HepG2 (cell line): ENCODE data around the gene ARHGAP33. TPM values are rescaled to one million over a fixed set of nuclear protein-coding genes. Genes with fewer than 3 reads are reported as not detected.
A peak's percentile ranks its signal among the peaks of the same experiment; 100 is the strongest.

ENCODE experiments used
- EP300 ChIP-seq, 3 experiments: sonication (generic) in 1 of 3; formaldehyde crosslinking in 1 of 3; IDR thresholded peaks; 2 replicates each; pipeline versions ENCODE4 v1.5.1 to v1.6.1; 2011 to 2020; ENCODE audit warnings: low read depth in 2 of 3, low read length in 2 of 3, borderline replicate concordance in 1 of 3, improper control_type of control experiment in 1 of 3, mild to moderate bottlenecking in 1 of 3, missing genetic modification reagents in 1 of 3, moderate library complexity in 1 of 3
- FOXM1 ChIP-seq: sonication (generic); formaldehyde crosslinking; IDR thresholded peaks from 2 replicates; pipeline ENCODE4 v1.5.0; 2020; ENCODE audit warnings: missing genetic modification reagents
- HDAC2 ChIP-seq: sonication (generic); formaldehyde crosslinking; IDR thresholded peaks from 2 replicates; pipeline ENCODE4 v1.4.0; 2020; ENCODE audit warnings: missing genetic modification reagents
- HES4 ChIP-seq: sonication (generic); formaldehyde crosslinking; IDR thresholded peaks from 2 replicates; pipeline ENCODE4 v1.9.0; 2021; ENCODE audit warnings: mild to moderate bottlenecking, missing genetic modification reagents, borderline replicate concordance
- ISX ChIP-seq: sonication (generic); formaldehyde crosslinking; conservative IDR thresholded peaks from 2 replicates; pipeline ENCODE4 v1.5.0; 2020; ENCODE audit warnings: missing genetic modification reagents
- MAF1 ChIP-seq: sonication (generic); formaldehyde crosslinking; IDR thresholded peaks from 2 replicates; pipeline ENCODE4 v1.5.0; 2020; ENCODE audit warnings: missing genetic modification reagents, borderline replicate concordance
- MEIS2 ChIP-seq: sonication (generic); formaldehyde crosslinking; IDR thresholded peaks from 2 replicates; pipeline ENCODE4 v1.9.0; 2021; ENCODE audit warnings: mild to moderate bottlenecking, missing genetic modification reagents
- TBP ChIP-seq: sonication (generic); formaldehyde crosslinking; IDR thresholded peaks from 2 replicates; pipeline ENCODE4 v1.5.0; 2020; ENCODE audit warnings: missing genetic modification reagents
- ZNF136 ChIP-seq: sonication (generic); formaldehyde crosslinking; IDR thresholded peaks from 2 replicates; pipeline ENCODE4 v1.8.1; 2022; ENCODE audit warnings: low read depth, mild to moderate bottlenecking, moderate library complexity, missing genetic modification reagents
- ZNF143 ChIP-seq: sonication (generic); formaldehyde crosslinking; IDR thresholded peaks from 2 replicates; pipeline ENCODE4 v1.4.0; 2020; ENCODE audit warnings: missing genetic modification reagents
- ZNF224 ChIP-seq: sonication (generic); formaldehyde crosslinking; IDR thresholded peaks from 2 replicates; pipeline ENCODE4 v1.5.0; 2020; ENCODE audit warnings: mild to moderate bottlenecking, missing genetic modification reagents
- ZNF446 ChIP-seq: sonication (generic); formaldehyde crosslinking; IDR thresholded peaks from 2 replicates; pipeline ENCODE4 v1.5.0; 2020; ENCODE audit warnings: mild to moderate bottlenecking, missing genetic modification reagents
- ZNF501 ChIP-seq: sonication (generic); formaldehyde crosslinking; IDR thresholded peaks from 2 replicates; pipeline ENCODE4 v1.5.1; 2020; ENCODE audit warnings: mild to moderate bottlenecking, moderate library complexity, missing genetic modification reagents
- ZNF605 ChIP-seq: sonication (generic); formaldehyde crosslinking; IDR thresholded peaks from 2 replicates; pipeline ENCODE4 v1.8.0; 2022; ENCODE audit warnings: mild to moderate bottlenecking, missing genetic modification reagents
- ZSCAN21 ChIP-seq: sonication (generic); formaldehyde crosslinking; IDR thresholded peaks from 2 replicates; pipeline ENCODE4 v1.8.0; 2022; ENCODE audit warnings: mild to moderate bottlenecking, missing genetic modification reagents, moderate library complexity, borderline replicate concordance
- polyA plus RNA-seq, 8 experiments: library from polyadenylated mRNA; depleted of rRNA in 3 of 8; stranded (reverse) in 7 of 8; unstranded in 1 of 8; fragments of >200 nt; fragmentation: Illumina TruSeq in 4 of 8; extraction: Trizol in 4 of 8; gene quantifications; 2 replicates each; pipeline versions ENCODE4 v1.2.1 to v1.2.3, GENCODE V29; 2011 to 2016; ENCODE audit warnings: low read depth in 4 of 8, missing spikeins in 1 of 8, mixed read lengths in 1 of 8; ENCODE audit not compliant: insufficient read depth in 1 of 8
- total RNA-seq, 5 experiments: library from RNA; depleted of rRNA; stranded (reverse); fragments of >200 nt; fragmentation: Illumina TruSeq; extraction: Trizol; gene quantifications; 2 replicates each; pipeline ENCODE4 v1.2.3, GENCODE V29; 2016; ENCODE audit warnings: low read depth in 1 of 5
- TF ChIP-seq, protein P1 (sequence below): IDR thresholded peaks from 2 replicates; pipeline ENCODE4 v1.6.1; 2012; ENCODE audit warnings: low read length, improper control_type of control experiment
- TF ChIP-seq, protein P2 (sequence below): fragments of 450-650 bp; IDR thresholded peaks from 2 replicates; pipeline ENCODE4 v1.6.1; 2017; ENCODE audit warnings: mild to moderate bottlenecking
- TF ChIP-seq, protein P3 (sequence below): sonication (generic); formaldehyde crosslinking; IDR thresholded peaks from 2 replicates; pipeline ENCODE4 v1.4.0; 2020; ENCODE audit warnings: missing genetic modification reagents, borderline replicate concordance

The ARHGAP33 gene
- total and polyA plus RNA-seq, 2 of the 13 experiments (the other 11 are each of a cell fraction or from before 2014, with no cell fraction given): 1.3 to 2.7 TPM

DNA sequence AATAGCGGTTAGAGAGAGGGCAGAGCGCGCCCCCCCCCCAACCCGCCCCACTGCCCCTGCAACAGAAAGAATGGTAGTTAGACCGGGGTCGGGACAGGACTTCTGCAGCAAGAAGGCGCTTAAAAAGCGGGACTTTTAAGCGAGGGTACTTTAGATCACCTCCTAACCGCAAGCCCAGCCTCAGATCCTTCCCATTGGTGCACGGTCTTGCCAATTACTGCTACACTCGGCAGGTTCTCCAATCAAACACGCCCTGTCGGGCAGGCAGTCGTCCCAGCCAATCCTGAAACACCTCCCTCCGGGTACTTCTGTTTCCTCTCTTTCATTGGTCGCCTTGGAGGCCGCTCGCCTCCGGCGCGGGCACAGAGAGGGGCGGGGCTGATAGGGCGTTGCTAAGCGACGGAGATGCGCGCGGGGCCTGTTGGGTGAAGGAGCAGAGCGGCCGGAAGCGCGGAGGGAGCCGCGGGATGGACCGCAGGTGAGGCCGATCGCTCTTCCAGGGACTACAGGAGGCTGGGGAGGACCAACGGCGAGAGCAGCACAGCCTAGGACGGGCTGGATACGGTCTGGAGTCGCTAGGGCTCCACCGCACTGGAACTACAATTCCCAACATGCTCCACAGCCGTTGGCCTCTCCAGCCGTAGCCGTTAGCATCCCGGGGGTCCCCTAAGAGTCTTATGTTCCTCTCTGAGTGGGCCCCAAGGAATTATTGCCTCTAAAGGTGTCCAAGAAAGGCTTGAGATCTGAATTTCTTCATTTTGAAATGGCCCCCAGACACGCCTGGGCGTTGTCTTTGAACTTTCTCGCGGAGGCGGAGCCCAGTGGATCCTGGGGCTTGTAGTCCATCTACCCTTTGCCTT, 17.4 kb upstream of the ARHGAP33 start, which contains the start of gene PROSER3 (continued):
- TF ChIP-seq ZSCAN21 (peak; percentile 32; the same call in 1 of the 2 replicates), MAF1 (CRISPR knock-in tag) (0 out of 2 replicates have a peak, but pooled peaks have one; percentile 56), ZNF143 (CRISPR knock-in tag) (peak; percentile 91), ZNF501 (CRISPR knock-in tag) (peak; percentile 42; the same call in 1 of the 2 replicates), MEIS2 (CRISPR knock-in tag) (0 out of 2 replicates have a peak, but pooled peaks have one; percentile 69), ZNF224 (CRISPR knock-in tag) (no peak), ZNF605 (CRISPR knock-in tag) (peak; percentile 55), EP300 (IDR thresholded peaks at IDR 0.05; ENCODE audit: low read depth in 2 of 2, low read length in 2 of 2) (no peak), EP300 (CRISPR knock-in tag; IDR thresholded peaks at IDR 0.05; ENCODE audit: borderline replicate concordance) (no peak), HDAC2 (CRISPR knock-in tag) (peak; percentile 36), FOXM1 (CRISPR knock-in tag) (no peak), TBP (0 out of 2 replicates have a peak, but pooled peaks have one; percentile 59), ISX (CRISPR knock-in tag) (peak; percentile 90), ZNF136 (CRISPR knock-in tag) (no peak), ZNF446 (CRISPR knock-in tag) (no peak), HES4 (no peak; the same call in 1 of the 2 replicates)
- TF ChIP-seq, protein P1, sequence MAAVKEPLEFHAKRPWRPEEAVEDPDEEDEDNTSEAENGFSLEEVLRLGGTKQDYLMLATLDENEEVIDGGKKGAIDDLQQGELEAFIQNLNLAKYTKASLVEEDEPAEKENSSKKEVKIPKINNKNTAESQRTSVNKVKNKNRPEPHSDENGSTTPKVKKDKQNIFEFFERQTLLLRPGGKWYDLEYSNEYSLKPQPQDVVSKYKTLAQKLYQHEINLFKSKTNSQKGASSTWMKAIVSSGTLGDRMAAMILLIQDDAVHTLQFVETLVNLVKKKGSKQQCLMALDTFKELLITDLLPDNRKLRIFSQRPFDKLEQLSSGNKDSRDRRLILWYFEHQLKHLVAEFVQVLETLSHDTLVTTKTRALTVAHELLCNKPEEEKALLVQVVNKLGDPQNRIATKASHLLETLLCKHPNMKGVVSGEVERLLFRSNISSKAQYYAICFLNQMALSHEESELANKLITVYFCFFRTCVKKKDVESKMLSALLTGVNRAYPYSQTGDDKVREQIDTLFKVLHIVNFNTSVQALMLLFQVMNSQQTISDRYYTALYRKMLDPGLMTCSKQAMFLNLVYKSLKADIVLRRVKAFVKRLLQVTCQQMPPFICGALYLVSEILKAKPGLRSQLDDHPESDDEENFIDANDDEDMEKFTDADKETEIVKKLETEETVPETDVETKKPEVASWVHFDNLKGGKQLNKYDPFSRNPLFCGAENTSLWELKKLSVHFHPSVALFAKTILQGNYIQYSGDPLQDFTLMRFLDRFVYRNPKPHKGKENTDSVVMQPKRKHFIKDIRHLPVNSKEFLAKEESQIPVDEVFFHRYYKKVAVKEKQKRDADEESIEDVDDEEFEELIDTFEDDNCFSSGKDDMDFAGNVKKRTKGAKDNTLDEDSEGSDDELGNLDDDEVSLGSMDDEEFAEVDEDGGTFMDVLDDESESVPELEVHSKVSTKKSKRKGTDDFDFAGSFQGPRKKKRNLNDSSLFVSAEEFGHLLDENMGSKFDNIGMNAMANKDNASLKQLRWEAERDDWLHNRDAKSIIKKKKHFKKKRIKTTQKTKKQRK: 0 out of 2 replicates have a peak, but pooled peaks have one; percentile 32
- TF ChIP-seq, protein P2, sequence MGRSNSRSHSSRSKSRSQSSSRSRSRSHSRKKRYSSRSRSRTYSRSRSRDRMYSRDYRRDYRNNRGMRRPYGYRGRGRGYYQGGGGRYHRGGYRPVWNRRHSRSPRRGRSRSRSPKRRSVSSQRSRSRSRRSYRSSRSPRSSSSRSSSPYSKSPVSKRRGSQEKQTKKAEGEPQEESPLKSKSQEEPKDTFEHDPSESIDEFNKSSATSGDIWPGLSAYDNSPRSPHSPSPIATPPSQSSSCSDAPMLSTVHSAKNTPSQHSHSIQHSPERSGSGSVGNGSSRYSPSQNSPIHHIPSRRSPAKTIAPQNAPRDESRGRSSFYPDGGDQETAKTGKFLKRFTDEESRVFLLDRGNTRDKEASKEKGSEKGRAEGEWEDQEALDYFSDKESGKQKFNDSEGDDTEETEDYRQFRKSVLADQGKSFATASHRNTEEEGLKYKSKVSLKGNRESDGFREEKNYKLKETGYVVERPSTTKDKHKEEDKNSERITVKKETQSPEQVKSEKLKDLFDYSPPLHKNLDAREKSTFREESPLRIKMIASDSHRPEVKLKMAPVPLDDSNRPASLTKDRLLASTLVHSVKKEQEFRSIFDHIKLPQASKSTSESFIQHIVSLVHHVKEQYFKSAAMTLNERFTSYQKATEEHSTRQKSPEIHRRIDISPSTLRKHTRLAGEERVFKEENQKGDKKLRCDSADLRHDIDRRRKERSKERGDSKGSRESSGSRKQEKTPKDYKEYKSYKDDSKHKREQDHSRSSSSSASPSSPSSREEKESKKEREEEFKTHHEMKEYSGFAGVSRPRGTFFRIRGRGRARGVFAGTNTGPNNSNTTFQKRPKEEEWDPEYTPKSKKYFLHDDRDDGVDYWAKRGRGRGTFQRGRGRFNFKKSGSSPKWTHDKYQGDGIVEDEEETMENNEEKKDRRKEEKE: no peak
- TF ChIP-seq, protein P3, sequence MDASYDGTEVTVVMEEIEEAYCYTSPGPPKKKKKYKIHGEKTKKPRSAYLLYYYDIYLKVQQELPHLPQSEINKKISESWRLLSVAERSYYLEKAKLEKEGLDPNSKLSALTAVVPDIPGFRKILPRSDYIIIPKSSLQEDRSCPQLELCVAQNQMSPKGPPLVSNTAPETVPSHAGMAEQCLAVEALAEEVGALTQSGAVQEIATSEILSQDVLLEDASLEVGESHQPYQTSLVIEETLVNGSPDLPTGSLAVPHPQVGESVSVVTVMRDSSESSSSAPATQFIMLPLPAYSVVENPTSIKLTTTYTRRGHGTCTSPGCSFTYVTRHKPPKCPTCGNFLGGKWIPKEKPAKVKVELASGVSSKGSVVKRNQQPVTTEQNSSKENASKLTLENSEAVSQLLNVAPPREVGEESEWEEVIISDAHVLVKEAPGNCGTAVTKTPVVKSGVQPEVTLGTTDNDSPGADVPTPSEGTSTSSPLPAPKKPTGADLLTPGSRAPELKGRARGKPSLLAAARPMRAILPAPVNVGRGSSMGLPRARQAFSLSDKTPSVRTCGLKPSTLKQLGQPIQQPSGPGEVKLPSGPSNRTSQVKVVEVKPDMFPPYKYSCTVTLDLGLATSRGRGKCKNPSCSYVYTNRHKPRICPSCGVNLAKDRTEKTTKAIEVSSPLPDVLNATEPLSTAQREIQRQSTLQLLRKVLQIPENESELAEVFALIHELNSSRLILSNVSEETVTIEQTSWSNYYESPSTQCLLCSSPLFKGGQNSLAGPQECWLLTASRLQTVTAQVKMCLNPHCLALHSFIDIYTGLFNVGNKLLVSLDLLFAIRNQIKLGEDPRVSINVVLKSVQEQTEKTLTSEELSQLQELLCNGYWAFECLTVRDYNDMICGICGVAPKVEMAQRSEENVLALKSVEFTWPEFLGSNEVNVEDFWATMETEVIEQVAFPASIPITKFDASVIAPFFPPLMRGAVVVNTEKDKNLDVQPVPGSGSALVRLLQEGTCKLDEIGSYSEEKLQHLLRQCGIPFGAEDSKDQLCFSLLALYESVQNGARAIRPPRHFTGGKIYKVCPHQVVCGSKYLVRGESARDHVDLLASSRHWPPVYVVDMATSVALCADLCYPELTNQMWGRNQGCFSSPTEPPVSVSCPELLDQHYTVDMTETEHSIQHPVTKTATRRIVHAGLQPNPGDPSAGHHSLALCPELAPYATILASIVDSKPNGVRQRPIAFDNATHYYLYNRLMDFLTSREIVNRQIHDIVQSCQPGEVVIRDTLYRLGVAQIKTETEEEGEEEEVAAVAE (CRISPR knock-in tag): peak; percentile 87; the same call in 1 of the 2 replicates
